WI38 (cell line): ENCODE results near the gene HECTD1.
"Not testable (repeated sequence)": the region's sequence is repeated elsewhere in the genome, so short reads cannot be mapped to it uniquely, and the experiment has no call there.

Experiments
- H3K4me3 ChIP-seq: 2 replicates; pipeline ENCODE4 v1.5.1; 2011; ENCODE audit warnings: low read depth, mild to moderate bottlenecking, control low read depth, low read length
- TF ChIP-seq, protein P1 (sequence below): IDR thresholded peaks from 2 replicates; pipeline ENCODE4 v1.5.1; 2012; ENCODE audit warnings: low read depth, mild to moderate bottlenecking, control low read depth, low read length

HECTD1 gene

DNA sequence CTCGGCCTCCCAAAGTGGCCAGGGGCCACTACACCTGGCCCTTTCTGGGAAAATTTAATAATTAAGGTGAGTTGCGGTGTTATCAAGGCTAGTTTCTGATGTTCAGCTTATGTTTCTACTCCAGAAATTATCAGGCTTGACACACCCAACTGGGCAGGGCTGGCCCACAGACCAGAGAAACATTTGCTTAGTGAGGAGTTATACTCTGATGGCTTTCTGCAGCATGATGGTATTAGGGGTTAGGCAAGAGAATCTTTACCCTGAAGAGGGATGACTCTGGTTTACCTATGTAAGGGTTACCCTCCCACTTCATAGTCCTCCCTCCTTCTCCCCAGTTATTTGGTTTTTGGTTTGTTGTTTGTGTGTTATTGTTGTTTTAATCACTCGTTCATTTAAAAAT lies 24.5 kb upstream of the HECTD1 start:
- TF ChIP-seq, protein P1, sequence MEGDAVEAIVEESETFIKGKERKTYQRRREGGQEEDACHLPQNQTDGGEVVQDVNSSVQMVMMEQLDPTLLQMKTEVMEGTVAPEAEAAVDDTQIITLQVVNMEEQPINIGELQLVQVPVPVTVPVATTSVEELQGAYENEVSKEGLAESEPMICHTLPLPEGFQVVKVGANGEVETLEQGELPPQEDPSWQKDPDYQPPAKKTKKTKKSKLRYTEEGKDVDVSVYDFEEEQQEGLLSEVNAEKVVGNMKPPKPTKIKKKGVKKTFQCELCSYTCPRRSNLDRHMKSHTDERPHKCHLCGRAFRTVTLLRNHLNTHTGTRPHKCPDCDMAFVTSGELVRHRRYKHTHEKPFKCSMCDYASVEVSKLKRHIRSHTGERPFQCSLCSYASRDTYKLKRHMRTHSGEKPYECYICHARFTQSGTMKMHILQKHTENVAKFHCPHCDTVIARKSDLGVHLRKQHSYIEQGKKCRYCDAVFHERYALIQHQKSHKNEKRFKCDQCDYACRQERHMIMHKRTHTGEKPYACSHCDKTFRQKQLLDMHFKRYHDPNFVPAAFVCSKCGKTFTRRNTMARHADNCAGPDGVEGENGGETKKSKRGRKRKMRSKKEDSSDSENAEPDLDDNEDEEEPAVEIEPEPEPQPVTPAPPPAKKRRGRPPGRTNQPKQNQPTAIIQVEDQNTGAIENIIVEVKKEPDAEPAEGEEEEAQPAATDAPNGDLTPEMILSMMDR = no peak

DNA sequence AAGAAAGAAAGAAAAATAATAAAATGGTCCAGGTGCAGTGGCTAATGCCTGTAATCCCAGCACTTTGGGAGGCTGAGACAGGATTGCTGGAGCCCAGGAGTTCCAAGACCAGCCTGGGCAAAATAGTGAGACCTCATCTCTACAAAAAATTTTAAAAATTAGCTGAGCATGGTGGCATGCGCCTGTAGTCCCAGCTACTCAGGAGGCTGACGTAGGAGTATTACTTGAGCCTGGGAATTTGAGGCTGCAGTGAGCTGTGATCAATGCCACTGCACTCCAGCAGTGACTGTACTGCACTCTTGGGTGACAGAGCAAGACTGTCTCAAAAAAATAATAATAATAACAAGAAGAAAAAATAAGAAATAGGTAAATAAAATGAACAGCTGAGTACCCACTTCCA lies 23.7 kb upstream of the HECTD1 start:
- H3K4me3 ChIP-seq = not testable (repeated sequence)

More for the DNA sequence above, 24.5 kb upstream of the HECTD1 start:
- H3K4me3 ChIP-seq = no peak overlapping the region

DNA sequence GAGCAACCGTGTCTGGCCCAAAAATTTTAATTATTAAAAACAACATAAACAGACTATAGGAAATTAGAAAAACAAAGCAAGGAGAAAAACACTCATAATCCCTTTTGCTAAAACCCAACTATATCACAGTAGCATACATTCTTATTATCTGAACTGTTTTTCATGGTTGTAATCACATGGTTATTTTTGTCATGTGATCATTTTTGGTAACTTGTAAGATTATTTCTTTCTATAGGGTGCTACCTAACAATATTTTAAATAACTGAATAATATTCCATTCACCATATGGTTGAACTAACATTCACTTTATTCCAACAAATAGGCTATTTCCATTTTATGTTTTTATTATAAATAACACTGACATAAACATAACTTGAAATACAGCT lies 23.0 kb upstream of the HECTD1 start:
- TF ChIP-seq, protein P1 = no peak
- no peak overlapping the region for H3K4me3 ChIP-seq

DNA sequence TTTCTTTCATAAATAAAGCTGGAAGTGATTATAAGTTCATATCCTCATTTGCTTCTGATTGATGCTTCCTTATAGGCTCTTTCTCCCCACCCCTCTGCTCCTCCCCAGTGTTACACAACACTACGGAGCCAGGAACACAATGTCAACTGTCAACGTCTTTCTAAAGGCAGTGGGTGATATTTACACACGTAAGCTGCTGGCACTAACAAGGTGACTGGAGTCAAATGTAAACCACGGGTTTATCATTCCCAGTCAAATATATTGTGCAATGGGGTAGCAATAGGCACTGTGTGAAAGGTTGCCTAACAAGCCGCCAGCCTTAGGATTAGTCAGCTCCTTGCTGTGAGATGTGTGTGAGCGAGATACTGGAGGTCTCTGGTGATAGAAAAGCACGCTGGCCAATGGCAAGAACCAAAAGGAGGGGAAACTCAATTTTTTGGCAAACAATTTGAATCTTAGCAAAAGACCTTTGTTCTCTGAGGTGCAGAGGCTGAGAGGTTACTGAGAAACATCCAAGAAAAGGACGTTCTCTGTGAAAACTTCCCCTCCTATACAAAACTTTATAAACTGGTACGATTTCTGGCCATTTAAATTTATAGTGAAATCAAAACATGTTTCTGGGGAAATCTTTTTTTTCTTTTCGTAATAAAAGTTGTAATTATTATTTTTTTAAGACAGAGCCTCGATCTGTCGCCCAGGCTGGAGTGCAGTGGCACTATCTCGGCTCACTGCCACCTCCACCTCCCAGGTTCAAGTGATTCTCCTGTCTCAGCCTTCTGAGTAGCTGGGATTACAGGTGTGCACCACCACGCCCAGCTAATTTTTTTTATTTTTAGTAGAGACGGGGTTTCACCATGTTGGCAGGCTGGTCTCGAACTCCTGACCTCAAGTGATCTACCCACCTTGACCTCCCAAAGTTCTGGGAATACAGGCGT lies 22.3 kb upstream of the HECTD1 start:
- TF ChIP-seq, protein P1 = no peak
- H3K4me3 ChIP-seq = peak overlapping the region; percentile 39

DNA sequence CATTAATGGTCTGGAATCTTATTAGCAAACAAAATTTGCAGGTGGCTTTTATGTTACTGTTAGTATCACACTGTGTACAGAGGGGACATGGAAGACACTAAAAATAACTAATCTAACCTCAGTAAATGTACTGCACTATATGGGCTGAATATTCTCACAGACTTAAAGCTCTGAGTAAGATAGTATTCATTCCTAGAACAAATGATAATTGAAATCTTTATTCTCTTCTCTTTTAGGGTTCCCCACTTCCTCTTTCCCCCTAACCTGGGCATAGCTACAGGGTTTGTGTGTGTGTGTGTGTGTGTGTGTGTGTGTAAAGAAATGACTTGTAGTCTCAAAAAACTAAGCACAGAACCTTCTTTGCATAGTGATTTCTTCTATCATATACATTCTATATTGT lies 21.4 kb upstream of the HECTD1 start:
- H3K4me3 ChIP-seq = no peak overlapping the region
- TF ChIP-seq, protein P1 = no peak

DNA sequence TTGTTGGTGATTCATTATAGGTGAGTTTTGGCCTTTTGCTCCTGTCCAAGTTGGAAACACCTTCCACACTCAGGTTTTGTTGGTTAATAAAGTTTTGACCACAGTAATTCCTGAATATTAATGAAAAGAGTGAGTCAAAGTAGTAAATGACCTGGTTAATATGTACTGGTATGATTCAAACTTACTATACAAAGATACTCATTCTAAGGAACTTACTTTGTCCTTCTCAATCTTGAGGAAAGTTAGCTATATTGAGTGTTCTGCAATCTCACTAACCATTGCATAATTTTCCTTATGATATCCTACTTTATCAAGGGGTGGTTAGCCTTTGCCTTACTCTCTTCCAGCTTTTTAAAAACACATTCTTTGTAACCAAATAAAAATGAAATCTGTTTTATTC lies 20.9 kb upstream of the HECTD1 start:
- no peak overlapping the region for H3K4me3 ChIP-seq
- TF ChIP-seq, protein P1 = no peak

DNA sequence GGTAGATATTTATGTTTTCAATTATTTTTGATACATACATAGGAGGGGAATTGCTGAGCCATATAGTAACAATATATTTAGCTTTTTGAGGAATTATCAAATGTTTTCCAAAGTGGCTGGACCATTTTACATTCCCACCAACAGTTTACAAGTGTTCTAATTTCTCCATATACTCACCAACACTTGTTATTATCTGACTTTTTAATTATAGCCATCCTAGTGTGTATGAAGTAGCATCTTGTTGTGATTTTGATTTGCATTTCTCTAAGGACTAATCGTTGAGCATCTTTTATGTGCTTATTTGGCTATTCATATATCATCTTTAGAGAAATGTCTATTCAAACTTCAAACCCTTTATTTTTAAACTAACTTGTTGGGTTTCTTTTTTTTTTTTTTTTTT lies 17.2 kb upstream of the HECTD1 start:
- TF ChIP-seq, protein P1 = no peak
- no peak overlapping the region for H3K4me3 ChIP-seq
